SKM-1 (cell line): ENCODE measurements around the gene CYP4V2.
"Not testable (repeated sequence)": the region's sequence is repeated elsewhere in the genome, so short reads cannot be mapped to it uniquely, and the experiment has no call there.

Experiments
- DNase-seq: peaks from one replicate; lab custom pipeline; 2025; ENCODE audit not compliant: unreplicated experiment; lab: John Stamatoyannopoulos, UW

The CYP4V2 gene

GRCh38 chr4:186227744-186228513 is 36.6 kb downstream of the CYP4V2 start:
- DNase-seq = no peak

GRCh38 chr4:186228514-186228894 is 37.1 kb downstream of the CYP4V2 start:
- no peak for DNase-seq

- no peak for DNase-seq
These were observed 43.0 kb downstream of the CYP4V2 start for GRCh38 chr4:186234367-186234766.

GRCh38 chr4:186236126-186236525 is 44.8 kb downstream of the CYP4V2 start:
- no peak for DNase-seq

GRCh38 chr4:186240452-186240847 is 49.1 kb downstream of the CYP4V2 start:
- no peak for DNase-seq

- peak; percentile 86 for DNase-seq
These were observed 49.6 kb downstream of the CYP4V2 start for GRCh38 chr4:186240848-186241491.

- DNase-seq = no peak
These were observed 50.2 kb downstream of the CYP4V2 start for GRCh38 chr4:186241616-186242015.

- not testable (repeated sequence) for DNase-seq
These were observed 50.7 kb downstream of the CYP4V2 start for GRCh38 chr4:186242031-186242430.

- DNase-seq = no peak
These were observed 52.0 kb downstream of the CYP4V2 start for GRCh38 chr4:186243331-186243730.

- DNase-seq = no peak
These were observed 53.5 kb downstream of the CYP4V2 start for GRCh38 chr4:186244835-186245234.

- not testable (repeated sequence) for DNase-seq
These were observed 55.8 kb downstream of the CYP4V2 start for GRCh38 chr4:186247062-186247752.

- DNase-seq = no peak
These were observed 57.3 kb downstream of the CYP4V2 start for GRCh38 chr4:186248643-186249042.

GRCh38 chr4:186249785-186250754 is 58.7 kb downstream of the CYP4V2 start:
- no peak for DNase-seq

GRCh38 chr4:186250760-186251159 is 59.4 kb downstream of the CYP4V2 start:
- no peak for DNase-seq

GRCh38 chr4:186255122-186255521 is 63.8 kb downstream of the CYP4V2 start:
- DNase-seq = no peak

GRCh38 chr4:186258216-186258811 is 66.9 kb downstream of the CYP4V2 start:
- peak; percentile 75 for DNase-seq

- no peak for DNase-seq
These were observed 68.7 kb downstream of the CYP4V2 start for GRCh38 chr4:186260117-186260503.
